ENCODE results near the gene STK31. TPM values are rescaled to one million over a fixed set of nuclear protein-coding genes. Genes with fewer than 3 reads are reported as not detected.
"Not testable (repeated sequence)": the region's sequence is repeated elsewhere in the genome, so short reads cannot be mapped to it uniquely, and the experiment has no call there.

The STK31 gene
- total RNA-seq, 2 donors from 2014 or later: 1.4 to 1.6 TPM

DNA sequence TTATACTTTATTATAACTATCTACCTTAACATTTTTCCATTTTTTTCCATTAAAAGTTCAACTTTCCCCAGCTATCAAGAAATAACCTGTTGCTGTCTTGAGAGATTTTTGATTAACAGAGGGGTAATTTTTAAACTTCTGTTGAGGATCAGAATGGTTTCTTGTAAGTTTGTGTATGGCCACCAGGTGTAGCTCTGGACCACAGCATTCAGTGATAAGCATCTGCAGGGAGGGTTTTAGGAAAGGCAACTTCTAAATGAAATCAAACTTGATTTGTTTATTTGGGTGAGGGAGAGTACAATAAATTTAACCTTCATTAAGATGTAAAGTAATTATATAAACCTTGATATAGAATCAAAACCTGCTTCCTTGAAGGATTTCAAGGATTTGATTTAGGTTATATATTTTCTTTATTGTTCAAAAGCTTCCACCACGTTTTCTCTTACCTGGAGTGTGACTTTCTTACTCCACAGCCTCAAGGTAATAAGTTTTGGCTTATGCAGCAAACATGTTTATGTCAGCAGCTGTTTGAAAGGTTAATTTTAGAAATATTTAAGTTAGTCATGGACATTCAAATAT, 153.3 kb downstream of the STK31 start:
- peaks cover 11% of the 10 kb centered on the region for H3K4me1 Mint-ChIP-seq
- DNase-seq: peak; percentile 60
- H3K9me3 ChIP-seq (ENCODE audit: control insufficient read depth, low read length): no peaks in the 10 kb centered on the region
- WGBS, 2 experiments (ENCODE audit: insufficient coverage in 1 of 2, insufficient read length in 1 of 2): 60 to 91% methylated on average over 1 of the region's 1 CpG
- no peak overlapping the region for H3K27ac ChIP-seq (ENCODE audit: low read depth, low read length)
- no peak overlapping the region for H3K4me3 ChIP-seq (ENCODE audit: low read length)
- H3K4me3 Mint-ChIP-seq: no peak overlapping the region
- no peak overlapping the region for H3K9ac ChIP-seq (ENCODE audit: extremely low read depth, low read length, poor library complexity, severe bottlenecking)
- peaks cover 2% of the 10 kb centered on the region for H3K9me3 Mint-ChIP-seq
- peaks cover 5% of the 10 kb centered on the region for H3K36me3 Mint-ChIP-seq (ENCODE audit: low read depth)
- no peaks in the 10 kb centered on the region for H3K4me1 ChIP-seq (ENCODE audit: control insufficient read depth, insufficient read depth, low read length)
- TF ChIP-seq, protein P1, sequence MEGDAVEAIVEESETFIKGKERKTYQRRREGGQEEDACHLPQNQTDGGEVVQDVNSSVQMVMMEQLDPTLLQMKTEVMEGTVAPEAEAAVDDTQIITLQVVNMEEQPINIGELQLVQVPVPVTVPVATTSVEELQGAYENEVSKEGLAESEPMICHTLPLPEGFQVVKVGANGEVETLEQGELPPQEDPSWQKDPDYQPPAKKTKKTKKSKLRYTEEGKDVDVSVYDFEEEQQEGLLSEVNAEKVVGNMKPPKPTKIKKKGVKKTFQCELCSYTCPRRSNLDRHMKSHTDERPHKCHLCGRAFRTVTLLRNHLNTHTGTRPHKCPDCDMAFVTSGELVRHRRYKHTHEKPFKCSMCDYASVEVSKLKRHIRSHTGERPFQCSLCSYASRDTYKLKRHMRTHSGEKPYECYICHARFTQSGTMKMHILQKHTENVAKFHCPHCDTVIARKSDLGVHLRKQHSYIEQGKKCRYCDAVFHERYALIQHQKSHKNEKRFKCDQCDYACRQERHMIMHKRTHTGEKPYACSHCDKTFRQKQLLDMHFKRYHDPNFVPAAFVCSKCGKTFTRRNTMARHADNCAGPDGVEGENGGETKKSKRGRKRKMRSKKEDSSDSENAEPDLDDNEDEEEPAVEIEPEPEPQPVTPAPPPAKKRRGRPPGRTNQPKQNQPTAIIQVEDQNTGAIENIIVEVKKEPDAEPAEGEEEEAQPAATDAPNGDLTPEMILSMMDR (conservative IDR thresholded peaks at IDR 0.05): peak; percentile 89
- H3K27ac Mint-ChIP-seq: no peak overlapping the region
- H3K36me3 ChIP-seq (ENCODE audit: control insufficient read depth, insufficient read depth, low read length): no peaks in the 10 kb centered on the region
- no peaks in the 10 kb centered on the region for H3K27me3 ChIP-seq (ENCODE audit: control insufficient read depth, insufficient read depth, low read length, poor library complexity, severe bottlenecking)
- peaks cover 6% of the 10 kb centered on the region for H3K27me3 Mint-ChIP-seq (ENCODE audit: insufficient read depth)

DNA sequence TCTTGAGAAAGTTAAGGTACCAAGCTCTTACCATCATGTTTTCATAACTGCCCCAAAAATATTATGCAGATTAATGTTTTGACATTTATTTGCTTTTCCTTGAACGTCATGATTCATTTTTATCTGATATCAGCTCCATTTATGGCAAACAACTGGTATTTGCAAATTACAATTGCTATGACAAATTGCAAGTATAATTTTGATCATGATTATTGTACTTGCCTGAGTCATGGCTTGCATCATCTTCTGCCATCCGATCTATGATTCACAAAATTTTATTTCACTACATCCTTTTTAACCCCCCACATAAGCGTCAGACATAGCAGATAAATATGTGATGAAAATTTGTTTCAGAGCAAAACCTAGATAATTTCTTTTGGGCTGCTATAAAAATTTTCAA, 155.0 kb downstream of the STK31 start:
- peaks cover 14% of the 10 kb centered on the region for H3K27me3 Mint-ChIP-seq (ENCODE audit: insufficient read depth)
- no peak overlapping the region for H3K4me3 ChIP-seq (ENCODE audit: low read length)
- 83 to 93% methylated on average over 1 to 3 of the region's 3 CpGs for WGBS, 2 experiments (ENCODE audit: insufficient coverage in 1 of 2, insufficient read length in 1 of 2)
- no peak for DNase-seq
- TF ChIP-seq, protein P1 (conservative IDR thresholded peaks at IDR 0.05): no peak
- H3K4me1 Mint-ChIP-seq: peaks cover 3% of the 10 kb centered on the region
- H3K36me3 Mint-ChIP-seq (ENCODE audit: low read depth): peaks cover 5% of the 10 kb centered on the region
- no peaks in the 10 kb centered on the region for H3K4me1 ChIP-seq (ENCODE audit: control insufficient read depth, insufficient read depth, low read length)
- no peaks in the 10 kb centered on the region for H3K27me3 ChIP-seq (ENCODE audit: control insufficient read depth, insufficient read depth, low read length, poor library complexity, severe bottlenecking)
- no peak overlapping the region for H3K4me3 Mint-ChIP-seq
- no peak overlapping the region for H3K27ac ChIP-seq (ENCODE audit: low read depth, low read length)
- H3K9me3 ChIP-seq (ENCODE audit: control insufficient read depth, low read length): no peaks in the 10 kb centered on the region
- no peak overlapping the region for H3K9ac ChIP-seq (ENCODE audit: extremely low read depth, low read length, poor library complexity, severe bottlenecking)
- no peak overlapping the region for H3K27ac Mint-ChIP-seq
- peaks cover 5% of the 10 kb centered on the region for H3K9me3 Mint-ChIP-seq
- H3K36me3 ChIP-seq (ENCODE audit: control insufficient read depth, insufficient read depth, low read length): no peaks in the 10 kb centered on the region

DNA sequence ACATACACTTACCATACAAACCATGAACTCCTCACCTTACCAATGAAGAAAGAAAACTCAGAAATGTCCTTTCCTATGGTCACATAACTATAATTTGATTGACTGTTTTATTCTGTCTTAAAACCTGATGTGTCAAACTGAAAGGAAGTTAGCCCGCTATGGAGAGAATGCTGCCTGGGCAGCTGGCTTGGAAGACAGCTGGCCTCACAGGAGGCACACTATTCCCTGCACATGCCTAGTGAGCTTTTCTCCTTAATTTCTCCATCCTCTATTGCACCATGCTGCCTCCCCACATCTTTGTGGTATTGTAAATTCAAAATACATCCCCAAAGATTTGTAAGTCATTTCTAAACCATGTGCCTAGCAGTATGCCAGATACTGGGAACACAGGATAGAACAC, 163.3 kb downstream of the STK31 start:
- Mint-ChIP-seq H3K4me1 (no peaks in the 10 kb centered on the region), H3K9me3 (peaks cover 3% of the 10 kb centered on the region), H3K36me3 (ENCODE audit: low read depth) (no peaks in the 10 kb centered on the region), H3K27ac (no peak overlapping the region), H3K27me3 (ENCODE audit: insufficient read depth) (peaks cover 47% of the 10 kb centered on the region), H3K4me3 (no peak overlapping the region)
- Histone ChIP-seq H3K27me3 (ENCODE audit: control insufficient read depth, insufficient read depth, low read length, poor library complexity, severe bottlenecking) (no peaks in the 10 kb centered on the region), H3K9ac (ENCODE audit: extremely low read depth, low read length, poor library complexity, severe bottlenecking) (no peak overlapping the region), H3K4me1 (ENCODE audit: control insufficient read depth, insufficient read depth, low read length) (no peaks in the 10 kb centered on the region), H3K9me3 (ENCODE audit: control insufficient read depth, low read length) (no peaks in the 10 kb centered on the region), H3K4me3 (ENCODE audit: low read length) (no peak overlapping the region), H3K36me3 (ENCODE audit: control insufficient read depth, insufficient read depth, low read length) (no peaks in the 10 kb centered on the region), H3K27ac (ENCODE audit: low read depth, low read length) (no peak overlapping the region)
- DNase-seq: no peak
- WGBS, 2 experiments (ENCODE audit: insufficient coverage in 1 of 2, insufficient read length in 1 of 2): 96% methylated on average over 1 of the region's 1 CpG; no CpG with 5 or more reads in 1 of the 2 experiments
- TF ChIP-seq, protein P1 (conservative IDR thresholded peaks at IDR 0.05): no peak

DNA sequence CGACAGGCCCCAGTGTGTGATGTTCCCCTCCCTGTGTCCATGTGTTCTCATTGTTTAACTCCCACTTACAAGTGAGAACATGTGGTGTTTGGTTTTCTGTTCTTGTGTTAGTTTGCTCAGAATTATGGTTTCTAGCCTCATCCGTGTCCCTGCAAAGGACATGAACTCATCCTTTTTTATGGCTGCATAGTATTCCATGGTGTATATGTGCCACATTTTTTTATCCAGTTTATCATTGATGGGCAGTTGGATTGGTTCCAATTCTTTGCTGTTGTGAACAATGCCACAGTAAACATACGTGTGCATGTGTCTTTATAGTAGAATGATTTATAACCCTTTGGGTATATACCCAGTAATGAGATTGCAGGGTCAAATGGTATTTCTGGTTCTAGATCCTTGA, 166.5 kb downstream of the STK31 start:
- H3K36me3 Mint-ChIP-seq (ENCODE audit: low read depth); DNase-seq; H3K9me3 ChIP-seq (ENCODE audit: control insufficient read depth, low read length); H3K27me3 ChIP-seq (ENCODE audit: control insufficient read depth, insufficient read depth, low read length, poor library complexity, severe bottlenecking); H3K4me1 ChIP-seq (ENCODE audit: control insufficient read depth, insufficient read depth, low read length); H3K9ac ChIP-seq (ENCODE audit: extremely low read depth, low read length, poor library complexity, severe bottlenecking); H3K27ac ChIP-seq (ENCODE audit: low read depth, low read length); H3K36me3 ChIP-seq (ENCODE audit: control insufficient read depth, insufficient read depth, low read length); H3K9me3 Mint-ChIP-seq; H3K4me3 Mint-ChIP-seq; H3K27ac Mint-ChIP-seq; H3K4me3 ChIP-seq (ENCODE audit: low read length); H3K4me1 Mint-ChIP-seq: not testable (repeated sequence)
- WGBS, 2 experiments (ENCODE audit: insufficient coverage in 1 of 2, insufficient read length in 1 of 2): 88 to 90% methylated on average over 1 to 3 of the region's 3 CpGs
- peaks cover 33% of the 10 kb centered on the region for H3K27me3 Mint-ChIP-seq (ENCODE audit: insufficient read depth)
